ENCODE data around the gene FBXL17. TPM values are rescaled to one million over a fixed set of nuclear protein-coding genes. Genes with fewer than 3 reads are reported as not detected.

FBXL17 gene
- polyA plus RNA-seq, 1 of the 3 experiments (the other 2 are of a cell fraction): 4.4 TPM

DNA sequence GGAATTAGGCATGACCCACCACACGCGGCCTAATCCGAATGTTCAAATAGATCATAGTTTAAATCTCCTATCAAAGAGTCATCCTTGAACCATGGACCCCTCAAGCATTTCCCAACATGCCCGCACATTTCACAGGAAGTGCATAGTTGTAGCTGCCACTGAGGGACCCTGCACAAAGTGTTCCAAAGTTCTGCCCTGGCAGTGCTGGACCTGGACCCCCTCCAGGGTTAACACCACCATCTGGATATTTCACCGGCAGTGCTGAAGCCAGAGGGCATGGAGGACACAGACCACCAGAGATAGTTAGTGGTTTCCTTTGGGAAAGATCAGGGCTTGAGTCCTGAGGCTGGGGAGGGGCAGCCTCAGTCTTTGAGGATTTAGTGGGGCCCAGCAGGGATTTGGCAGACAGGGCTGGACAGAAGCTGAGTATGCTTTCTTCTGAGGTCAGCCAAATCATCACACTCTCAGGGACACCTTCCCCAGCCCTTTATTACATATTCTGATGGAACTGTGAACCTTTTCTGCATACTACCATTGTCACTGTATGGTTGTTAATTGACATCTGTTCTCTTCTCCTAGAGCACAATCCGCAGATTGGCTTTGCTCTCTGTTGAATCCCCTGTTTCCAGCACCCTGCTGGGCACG is 567.6 kb downstream of the FBXL17 start (continued):
- TF ChIP-seq REST (IDR thresholded peaks at IDR 0.05; ENCODE audit: low read depth, low read length): no peak
- TF ChIP-seq GABPA (IDR thresholded peaks at IDR 0.05; ENCODE audit: low read depth): no peak
- no peak for TF ChIP-seq RAD21 (IDR thresholded peaks at IDR 0.05; ENCODE audit: low read length)
- TF ChIP-seq, protein P1, sequence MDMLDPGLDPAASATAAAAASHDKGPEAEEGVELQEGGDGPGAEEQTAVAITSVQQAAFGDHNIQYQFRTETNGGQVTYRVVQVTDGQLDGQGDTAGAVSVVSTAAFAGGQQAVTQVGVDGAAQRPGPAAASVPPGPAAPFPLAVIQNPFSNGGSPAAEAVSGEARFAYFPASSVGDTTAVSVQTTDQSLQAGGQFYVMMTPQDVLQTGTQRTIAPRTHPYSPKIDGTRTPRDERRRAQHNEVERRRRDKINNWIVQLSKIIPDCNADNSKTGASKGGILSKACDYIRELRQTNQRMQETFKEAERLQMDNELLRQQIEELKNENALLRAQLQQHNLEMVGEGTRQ (IDR thresholded peaks at IDR 0.05; ENCODE audit: borderline replicate concordance, low read depth, low read length): no peak
- TF ChIP-seq CHD2 (IDR thresholded peaks at IDR 0.05; ENCODE audit: low read length, partially characterized antibody): no peak

DNA sequence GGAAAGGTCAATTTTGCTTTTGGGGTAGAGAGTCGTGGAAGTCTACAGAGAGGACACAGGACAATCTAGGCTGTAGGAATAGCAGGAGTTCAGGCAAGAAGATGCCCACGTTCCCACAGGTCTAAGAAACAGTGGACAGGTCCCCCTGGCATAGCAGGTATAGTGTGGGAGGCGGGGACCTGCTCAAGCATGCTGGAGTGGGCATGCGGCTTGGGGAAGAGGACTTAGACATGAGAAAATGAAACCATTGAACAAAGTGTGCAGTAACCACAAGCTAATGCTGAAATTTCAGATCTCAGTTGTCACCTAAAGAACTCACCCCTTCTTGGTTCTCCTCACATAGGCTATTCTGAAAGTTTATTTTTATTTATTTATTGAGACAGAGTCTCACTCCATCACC is 568.3 kb downstream of the FBXL17 start:
- Histone ChIP-seq H3K4me2 (no peak overlapping the region), H3K27me3 (ENCODE audit: insufficient read depth) (no peaks in the 10 kb centered on the region), H3K36me3 (replicated peaks in 1 of 2; ENCODE audit: control insufficient read depth in 1 of 2, insufficient read depth in 2 of 2, low read length in 1 of 2) (no peaks in the 10 kb centered on the region), H4K20me1 (ENCODE audit: insufficient read depth) (no peaks in the 10 kb centered on the region), H3K9ac (no peak overlapping the region), H3K9me2 (no peaks in the 10 kb centered on the region), H3F3A (replicated peaks; ENCODE audit: insufficient read depth) (no peaks in the 10 kb centered on the region), H3K79me2 (ENCODE audit: insufficient read depth) (no peaks in the 10 kb centered on the region), H3K9me3 (no peaks in the 10 kb centered on the region), H3K4me3 (ENCODE audit: low read depth in 2 of 2, low read length in 1 of 2) (no peak overlapping the region), H3K4me1 (ENCODE audit: control insufficient read depth in 1 of 2, insufficient read depth in 2 of 2, low read depth in 1 of 2, low read length in 1 of 2) (peaks cover 0 to 9% of the 10 kb centered on the region in 2 experiments; a peak in 1 of 4 replicates), H2AFZ (ENCODE audit: low read depth) (no peak overlapping the region), H3K27ac (ENCODE audit: low read depth in 2 of 2, low read length in 1 of 2) (no peak overlapping the region)
- TF ChIP-seq ELF1 (IDR thresholded peaks at IDR 0.05) (no peak), MXI1 (IDR thresholded peaks at IDR 0.05; ENCODE audit: low read depth, low read length) (no peak), YY1 (IDR thresholded peaks at IDR 0.05; ENCODE audit: low read depth) (no peak), ZBTB33 (IDR thresholded peaks at IDR 0.05; ENCODE audit: borderline replicate concordance, low read depth) (no peak), CHD2 (IDR thresholded peaks at IDR 0.05; ENCODE audit: low read length, partially characterized antibody) (no peak), NFIC (IDR thresholded peaks at IDR 0.05; ENCODE audit: borderline replicate concordance) (no peak), CTCF (IDR thresholded peaks at IDR 0.05) (no peak), GATA2 (CRISPR knock-in tag; IDR thresholded peaks at IDR 0.05) (no peak), TAF1 (IDR thresholded peaks at IDR 0.05; ENCODE audit: borderline replicate concordance, low read depth, low read length) (no peak), RAD21 (IDR thresholded peaks at IDR 0.05; ENCODE audit: low read length) (no peak), FOXM1 (IDR thresholded peaks at IDR 0.05; ENCODE audit: low read depth) (no peak), USF1 (IDR thresholded peaks at IDR 0.05; ENCODE audit: borderline replicate concordance, low read depth) (no peak), RXRA (IDR thresholded peaks at IDR 0.05; ENCODE audit: borderline replicate concordance, low read depth) (no peak), RCOR1 (IDR thresholded peaks at IDR 0.05; ENCODE audit: low read length) (no peak), TEAD4 (IDR thresholded peaks at IDR 0.05; ENCODE audit: borderline replicate concordance, insufficient read depth) (no peak), MEF2A (IDR thresholded peaks at IDR 0.05; ENCODE audit: borderline replicate concordance, low read depth) (no peak), POLR2AphosphoS5 (IDR thresholded peaks at IDR 0.05; ENCODE audit: low read depth, low read length) (no peak)
- TF ChIP-seq, protein P1 (IDR thresholded peaks at IDR 0.05; ENCODE audit: borderline replicate concordance, low read depth, low read length): no peak
- 67% methylated on average over 4 of the region's 4 CpGs for WGBS (ENCODE audit: low lambda C conversion rate)
- POLR2A ChIA-PET: no interaction called here
- CTCF ChIA-PET: no interaction called here
- no peak for DNase-seq

All from SK-N-SH (cell line).